GM18951 (cell line): ENCODE data around the gene FMNL3.
"Not testable (repeated sequence)": the region's sequence is repeated elsewhere in the genome, so short reads cannot be mapped to it uniquely, and the experiment has no call there.

ENCODE experiments used
- POLR2A ChIP-seq: IDR thresholded peaks from 4 replicates; pipeline ENCODE4 v1.6.1; 2011; ENCODE audit warnings: mild to moderate bottlenecking; ENCODE audit not compliant: insufficient read length, insufficient read depth; ENCODE audit errors: extremely low read depth
- in situ Hi-C: fragments of 300-500 bp; cut with MboI; formaldehyde crosslinking; loops from one replicate; pipeline ENCODE4 v1.12.0; 2022; ENCODE audit warnings: low sequenced_read_pairs, mixed read lengths, inconsistent platforms; ENCODE audit not compliant: unreplicated experiment

The FMNL3 gene

DNA sequence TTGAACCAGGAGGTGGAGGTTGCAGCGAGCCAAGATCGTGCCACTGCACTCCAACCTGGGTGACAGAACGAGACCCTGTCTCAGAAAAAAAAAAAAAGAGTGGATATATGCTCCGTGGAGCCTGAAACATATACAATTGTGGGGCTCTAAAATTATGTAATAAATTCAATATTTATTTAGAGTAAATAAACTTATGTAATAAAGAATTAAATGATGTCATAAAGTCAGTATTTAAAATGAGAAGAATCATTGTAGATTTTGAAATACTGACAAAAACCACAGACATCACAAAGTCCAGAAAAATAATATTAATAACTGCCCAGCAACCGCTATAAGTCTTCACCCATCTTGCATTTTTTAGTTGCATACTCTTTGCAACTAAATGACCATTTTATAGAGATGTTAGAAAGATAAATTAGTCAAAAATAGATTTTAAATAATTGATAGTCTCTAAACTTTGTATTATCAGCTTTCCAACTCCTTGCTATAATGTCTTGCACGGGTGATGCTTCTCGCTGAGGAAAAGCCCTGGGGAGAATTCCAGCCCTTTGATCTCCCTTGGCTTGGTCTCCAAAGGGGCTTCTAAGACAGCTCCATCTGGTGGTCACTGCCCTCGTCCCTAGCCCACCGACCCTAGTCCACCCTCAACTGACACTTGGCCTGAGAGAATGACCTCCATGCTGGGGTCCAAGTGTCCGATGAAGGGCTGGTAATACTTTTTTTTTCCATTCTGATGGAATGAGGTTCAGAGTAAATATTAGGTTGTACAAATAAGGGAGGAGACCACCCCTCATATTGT lies 26.2 kb upstream of the FMNL3 start:
- in situ Hi-C loops: no loop called here
- no peak for TF ChIP-seq POLR2A

DNA sequence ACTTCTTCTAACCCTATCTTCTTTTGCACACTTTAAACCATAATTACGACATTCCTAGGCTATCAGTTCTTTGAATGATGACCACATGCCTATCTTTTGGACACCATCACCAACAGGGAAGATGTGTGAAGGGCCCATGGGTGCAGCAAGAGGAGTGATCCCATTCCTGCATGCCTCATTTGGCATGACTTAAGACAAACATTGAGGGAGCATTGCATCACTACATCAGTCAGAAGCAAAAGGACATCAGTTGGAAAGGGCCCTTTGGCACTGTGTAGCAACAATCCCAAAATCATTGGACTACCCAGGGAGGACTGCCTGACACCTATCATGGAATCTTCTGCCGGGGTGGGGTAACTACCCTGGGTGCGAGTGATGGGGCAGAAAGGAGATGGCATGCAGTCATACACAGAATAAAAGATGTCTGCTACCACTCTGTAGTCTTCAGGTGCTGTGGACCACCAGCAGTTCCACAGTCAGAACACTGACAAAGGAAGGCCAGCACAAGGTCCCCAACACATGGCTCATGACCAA lies 23.4 kb upstream of the FMNL3 start:
- in situ Hi-C loops: no loop called here
- no peak for TF ChIP-seq POLR2A

DNA sequence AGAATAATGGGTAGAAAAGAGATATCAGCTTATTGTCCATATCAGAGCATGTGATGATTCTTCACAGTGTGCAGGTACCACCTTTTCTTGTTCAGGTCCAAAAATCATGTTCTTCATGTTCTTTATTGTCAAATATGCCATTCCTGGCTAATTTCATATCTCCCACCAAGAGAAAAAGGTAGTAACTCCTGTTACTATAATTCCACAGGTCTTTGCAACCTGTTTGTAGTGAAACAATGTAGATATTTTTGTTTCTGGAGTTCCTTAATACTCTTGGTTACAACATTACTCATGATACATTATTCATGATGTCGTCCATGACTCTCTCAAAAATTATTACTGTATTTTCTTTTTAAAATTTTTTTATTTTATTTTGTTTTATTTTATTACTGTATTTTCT lies 22.8 kb upstream of the FMNL3 start:
- in situ Hi-C loops: no loop called here
- TF ChIP-seq POLR2A: no peak

DNA sequence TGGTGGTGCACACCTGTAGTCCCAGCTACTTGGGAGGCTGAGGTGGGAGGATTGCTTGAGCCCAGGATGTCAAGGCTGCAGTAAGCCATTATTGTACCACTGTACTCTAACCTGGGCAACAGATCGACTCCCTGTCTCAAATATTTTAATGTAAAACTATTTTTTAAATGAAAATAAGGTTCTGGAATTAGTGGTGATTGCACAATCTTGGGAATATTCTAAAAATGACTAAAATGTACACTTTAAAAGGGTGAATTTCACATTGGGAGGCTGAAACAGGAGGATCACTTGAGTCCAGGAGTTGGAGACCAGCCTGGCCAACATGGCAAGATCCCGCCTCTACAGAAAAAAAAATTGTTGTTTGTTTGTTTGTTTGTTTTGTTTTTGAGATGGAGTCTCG lies 21.2 kb upstream of the FMNL3 start:
- in situ Hi-C loops: no loop called here
- no peak for TF ChIP-seq POLR2A

DNA sequence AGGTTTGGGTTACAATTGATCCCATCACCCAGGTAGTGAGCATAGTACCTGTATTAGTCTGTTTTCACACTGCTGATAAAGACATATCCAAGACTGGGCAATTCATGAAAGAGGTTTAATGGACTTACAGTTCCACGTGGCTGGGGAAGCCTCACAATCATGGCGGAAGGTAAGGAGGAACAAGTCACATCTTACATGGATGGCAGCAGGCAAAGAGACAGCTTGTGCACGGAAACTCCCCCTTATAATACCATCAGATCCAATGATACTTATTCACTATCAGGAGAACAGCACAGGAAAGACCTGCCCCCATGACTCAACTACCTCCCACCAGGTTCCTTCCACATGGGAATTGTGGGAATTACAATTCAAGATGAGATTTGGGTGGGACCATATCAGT lies 14.2 kb upstream of the FMNL3 start:
- in situ Hi-C loops: not testable (repeated sequence)

DNA sequence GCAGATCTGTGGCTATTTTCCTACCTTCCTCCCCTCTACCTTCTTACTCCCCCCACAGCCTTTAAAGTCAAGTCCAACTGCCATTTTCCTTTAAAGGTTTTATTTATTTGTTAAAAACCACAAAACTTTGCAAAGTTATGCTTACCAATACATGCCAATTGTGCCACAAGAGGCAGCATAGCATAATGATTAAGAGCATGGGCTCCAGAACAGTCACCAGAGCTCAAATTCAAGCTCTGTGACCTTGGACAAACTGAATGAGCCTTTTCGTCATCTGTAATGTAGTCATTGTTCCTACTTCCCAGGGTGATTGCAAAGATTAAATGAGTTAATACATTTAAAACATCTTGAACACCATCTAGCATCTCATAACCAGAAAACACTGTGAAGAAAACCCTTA lies 13.0 kb upstream of the FMNL3 start:
- in situ Hi-C loops: no loop called here
- TF ChIP-seq POLR2A: no peak

DNA sequence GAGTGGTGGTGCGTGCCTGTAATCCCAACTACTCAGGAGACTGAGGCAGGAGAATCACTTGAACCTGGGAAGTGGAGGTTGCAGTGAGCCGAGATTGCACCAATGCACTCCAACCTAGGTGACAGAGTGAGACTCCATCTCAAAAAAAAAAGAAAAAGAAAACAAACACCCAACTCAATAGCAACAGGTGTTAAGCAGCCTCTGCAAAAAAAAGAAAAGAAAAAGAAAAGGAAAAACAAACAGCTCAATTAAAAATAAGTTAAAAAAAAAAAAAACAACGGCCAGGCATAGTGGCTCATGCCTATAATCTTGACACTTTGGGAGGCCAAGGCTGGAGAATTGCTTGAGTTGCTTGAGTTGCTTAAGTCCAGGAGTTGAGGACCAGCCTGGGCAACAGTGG lies 10.6 kb upstream of the FMNL3 start:
- in situ Hi-C loops: not testable (repeated sequence)

DNA sequence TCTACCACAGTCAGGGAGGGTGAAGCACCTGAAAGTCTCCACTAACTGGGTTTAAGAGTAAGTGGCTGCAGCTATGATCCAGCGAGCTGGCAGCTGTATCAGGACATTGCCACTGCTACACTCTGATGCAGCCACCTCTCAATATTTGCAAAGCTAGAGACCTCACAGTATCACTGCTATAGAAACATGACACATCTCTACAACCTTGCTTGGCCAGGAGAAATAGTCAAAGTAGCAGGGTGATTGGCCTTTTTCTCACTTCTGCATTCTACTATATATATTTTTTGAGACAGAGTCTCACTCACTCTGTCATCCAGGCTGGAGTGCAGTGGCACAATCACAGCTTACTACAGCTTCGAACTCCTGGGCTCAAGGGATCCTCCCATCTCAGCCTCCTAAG lies 9.3 kb upstream of the FMNL3 start:
- in situ Hi-C loops: no loop called here
- TF ChIP-seq POLR2A: no peak

DNA sequence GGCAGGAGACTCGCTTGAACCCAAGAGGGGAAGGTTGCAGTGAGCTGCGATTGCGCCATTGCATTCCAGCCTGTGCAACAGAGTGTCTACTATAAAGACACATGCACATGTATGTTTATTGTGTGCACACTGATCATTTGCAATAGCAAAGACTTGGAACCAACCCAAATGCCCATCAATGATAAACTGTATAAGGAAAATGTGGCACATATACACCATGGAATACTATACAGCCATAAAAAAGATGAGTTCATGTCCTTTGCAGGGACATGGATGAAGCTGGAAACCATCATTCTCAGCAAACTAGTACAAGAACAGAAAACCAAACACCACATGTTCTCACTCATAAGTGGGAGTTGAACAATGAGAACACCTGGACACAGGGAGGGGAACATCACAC lies 6.7 kb upstream of the FMNL3 start:
- in situ Hi-C loops: not testable (repeated sequence)

DNA sequence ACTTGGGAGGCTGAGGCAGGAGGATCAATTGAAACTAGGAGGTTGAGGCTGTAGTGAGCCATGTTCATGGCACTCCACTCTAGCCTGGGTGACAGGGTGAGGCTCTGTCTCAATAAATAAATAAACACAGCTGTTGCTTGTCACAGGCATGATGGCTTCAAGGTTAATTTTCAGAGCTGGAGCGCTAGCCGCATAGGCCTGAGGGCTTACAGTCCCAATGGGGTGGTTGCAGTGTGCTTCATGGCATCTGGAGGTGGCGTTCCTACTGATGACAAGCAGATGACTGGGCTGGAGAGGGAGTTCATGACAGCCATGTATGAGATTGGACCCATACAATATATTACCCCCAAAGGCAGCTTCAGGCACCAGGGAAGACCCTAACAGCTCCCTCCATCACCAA lies 1.6 kb upstream of the FMNL3 start:
- in situ Hi-C loops: loop anchor here (5.0 kb wide), 1 partner anchor 57 kb away; no protein-coding TSS in a partner anchor
- TF ChIP-seq POLR2A: no peak

DNA sequence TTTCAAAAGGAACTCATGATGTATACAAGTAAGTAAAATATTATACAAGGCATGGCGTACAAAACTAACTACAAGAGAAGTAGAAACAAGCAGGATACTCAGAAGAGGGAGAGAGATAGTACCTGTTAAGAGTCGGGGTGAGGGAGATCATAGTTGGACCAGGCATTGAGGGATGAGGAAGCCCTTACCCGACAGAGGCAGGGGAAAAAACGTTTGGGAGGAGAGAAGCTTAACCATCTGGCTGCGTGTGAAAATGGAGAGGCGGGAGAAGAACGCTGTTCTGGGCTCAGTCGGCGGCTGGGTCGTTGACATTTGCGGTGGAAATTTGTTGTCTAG lies 575 bp upstream of the FMNL3 start:
- TF ChIP-seq POLR2A: no peak
- in situ Hi-C loops: loop anchor here (5.0 kb wide), 1 partner anchor 55 kb away; no protein-coding TSS in a partner anchor

DNA sequence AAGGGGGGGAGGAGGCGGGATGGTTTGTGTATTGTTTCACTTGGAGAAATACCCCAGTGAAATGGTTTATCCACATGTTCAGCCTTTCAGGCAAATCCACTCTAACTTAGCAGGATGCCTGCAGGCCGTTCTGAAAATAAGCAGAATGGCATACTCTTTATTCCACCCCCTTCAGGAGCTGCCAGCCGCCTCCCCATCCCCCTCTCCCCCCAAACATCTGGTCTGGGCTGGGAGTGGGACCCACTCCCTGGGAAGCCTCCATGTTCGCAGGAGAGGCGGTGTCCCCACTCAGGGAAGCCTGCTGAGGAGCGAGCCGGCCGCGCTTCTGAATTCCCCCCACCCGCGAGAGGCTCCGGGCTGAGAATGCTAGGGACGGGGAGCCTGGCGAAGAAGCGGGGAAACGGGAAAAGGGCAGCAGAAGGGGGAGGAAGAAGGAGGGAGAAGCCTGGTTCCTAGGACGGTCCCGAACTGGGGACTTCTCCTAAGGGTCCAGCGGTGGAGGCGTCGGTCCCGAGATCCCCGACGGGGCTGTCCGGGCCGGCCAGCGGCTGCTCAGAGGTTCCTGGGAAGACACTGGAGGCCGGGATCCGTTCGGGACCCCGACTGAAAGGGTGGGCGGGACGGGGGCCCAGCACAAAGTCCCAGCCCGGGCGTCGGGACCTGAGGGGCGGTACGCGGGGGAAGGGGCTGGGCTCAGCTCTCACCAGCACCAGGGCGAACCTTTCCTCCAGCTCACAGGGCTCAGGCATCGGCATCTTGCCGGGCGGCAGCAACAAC lies 666 bp downstream of the FMNL3 start:
- in situ Hi-C loops: loop anchor here (5.0 kb wide), 1 partner anchor 54 kb away; no protein-coding TSS in a partner anchor
- no peak for TF ChIP-seq POLR2A

DNA sequence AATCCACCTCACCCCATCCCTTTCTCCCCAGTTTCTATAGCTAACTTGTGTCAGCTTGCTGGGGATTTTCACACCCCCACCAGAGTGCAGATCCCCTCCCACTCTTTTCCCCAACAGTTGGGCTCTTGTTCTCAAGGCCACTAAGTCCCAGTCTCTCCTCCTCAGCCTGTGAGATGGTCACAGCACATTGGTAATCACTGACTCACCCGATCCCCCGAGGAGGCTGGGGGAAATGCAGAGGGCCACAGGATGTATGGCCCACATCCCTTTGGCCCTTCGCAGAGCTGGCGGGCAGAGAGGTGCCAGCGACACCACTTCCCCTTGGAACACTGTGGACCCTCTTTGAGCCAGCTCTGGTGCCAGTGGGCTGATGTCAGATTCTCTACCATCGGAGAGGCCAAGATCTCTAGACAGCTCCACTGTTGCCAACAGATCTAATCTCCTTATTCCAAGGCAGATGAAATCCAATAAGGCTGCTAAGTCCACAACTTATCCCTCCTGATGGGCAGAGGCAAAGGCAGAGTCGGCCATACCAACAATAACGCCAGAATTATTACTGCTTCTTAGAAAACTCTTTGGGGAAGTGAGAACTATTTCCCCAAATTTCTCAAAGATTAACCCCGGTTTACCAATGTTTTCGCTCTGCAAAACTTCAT lies 1.6 kb downstream of the FMNL3 start:
- TF ChIP-seq POLR2A: peak; percentile 69
- in situ Hi-C loops: loop anchor here (5.0 kb wide), 1 partner anchor 53 kb away; no protein-coding TSS in a partner anchor
